KMS-11 (cell line): ENCODE data around the gene CDK6.
A peak's percentile ranks its signal among the peaks of the same experiment; 100 is the strongest.

Experiments
- H2AFZ ChIP-seq: fragments of 200-600 bp; sonication (generic); 2 replicates; pipeline ENCODE4 v1.6.1; 2016; ENCODE audit warnings: antibody characterized with exemption, mixed run types, low read depth
- H3K27ac ChIP-seq: fragments of 200-600 bp; sonication (generic); 2 replicates; pipeline ENCODE4 v1.6.1; 2016; ENCODE audit warnings: mild to moderate bottlenecking, mixed run types
- H3K27me3 ChIP-seq: fragments of 200-600 bp; sonication (generic); 2 replicates; pipeline ENCODE4 v1.6.1; 2017; ENCODE audit warnings: mild to moderate bottlenecking, low read depth, mixed run types, moderate library complexity; ENCODE audit not compliant: insufficient read depth
- H3K36me3 ChIP-seq: fragments of 200-600 bp; sonication (generic); 2 replicates; pipeline ENCODE4 v1.6.1; 2017; ENCODE audit warnings: mild to moderate bottlenecking, mixed run types; ENCODE audit not compliant: insufficient read depth
- H3K4me1 ChIP-seq: fragments of 200-600 bp; sonication (generic); 2 replicates; pipeline ENCODE4 v1.6.1; 2016; ENCODE audit warnings: mild to moderate bottlenecking, low read depth, mixed run types; ENCODE audit not compliant: poor library complexity, severe bottlenecking
- H3K4me2 ChIP-seq: fragments of 200-600 bp; sonication (generic); 2 replicates; pipeline ENCODE4 v1.7.0; 2016; ENCODE audit warnings: mild to moderate bottlenecking, mixed run types
- H3K4me3 ChIP-seq: fragments of 200-600 bp; sonication (generic); IDR thresholded peaks from 2 replicates; pipeline ENCODE4 v1.6.1; 2017; ENCODE audit warnings: low read depth, low read length, mixed read lengths; ENCODE audit not compliant: insufficient read depth
- H3K79me2 ChIP-seq: fragments of 200-600 bp; sonication (generic); 2 replicates; pipeline ENCODE4 v1.6.1; 2016; ENCODE audit warnings: low read depth, mixed run types; ENCODE audit not compliant: insufficient read depth
- H3K9ac ChIP-seq: fragments of 200-600 bp; sonication (generic); 2 replicates; pipeline ENCODE4 v1.6.1; 2016; ENCODE audit warnings: mild to moderate bottlenecking, mixed run types
- H4K20me1 ChIP-seq: fragments of 200-600 bp; sonication (generic); 2 replicates; pipeline ENCODE4 v1.6.1; 2016; ENCODE audit warnings: mild to moderate bottlenecking, mixed run types; ENCODE audit not compliant: insufficient read depth
- CTCF ChIP-seq: fragments of 200-600 bp; sonication (generic); conservative IDR thresholded peaks from 2 replicates; pipeline ENCODE4 v1.6.1; 2017; ENCODE audit warnings: low read depth, mild to moderate bottlenecking, antibody characterized with exemption, low read length, moderate library complexity, mixed read lengths

Gene CDK6

GRCh38 chr7:92833024-92833765 lies 3.2 kb downstream of the CDK6 start:
- no peaks in the 10 kb centered on the region; the same call in 1 of the 2 replicates for H3K27me3 ChIP-seq
- peak overlapping the region; percentile 96 for H3K9ac ChIP-seq
- H3K27ac ChIP-seq, result peak overlapping the region; percentile 93
- peak overlapping the region; percentile 89 for H3K4me2 ChIP-seq
- H3K4me3 ChIP-seq, result no peak overlapping the region
- H4K20me1 ChIP-seq, result peaks cover 13% of the 10 kb centered on the region; the same call in 1 of the 2 replicates
- peaks cover 85% of the 10 kb centered on the region for H3K79me2 ChIP-seq
- peaks cover 15% of the 10 kb centered on the region; the same call in 1 of the 2 replicates for H3K36me3 ChIP-seq
- H2AFZ ChIP-seq, result 0 out of 2 replicates have a peak overlapping the region, but pooled peaks have one; percentile 13
- peak; percentile 75 for TF ChIP-seq CTCF
- peaks cover 51% of the 10 kb centered on the region for H3K4me1 ChIP-seq

DNA sequence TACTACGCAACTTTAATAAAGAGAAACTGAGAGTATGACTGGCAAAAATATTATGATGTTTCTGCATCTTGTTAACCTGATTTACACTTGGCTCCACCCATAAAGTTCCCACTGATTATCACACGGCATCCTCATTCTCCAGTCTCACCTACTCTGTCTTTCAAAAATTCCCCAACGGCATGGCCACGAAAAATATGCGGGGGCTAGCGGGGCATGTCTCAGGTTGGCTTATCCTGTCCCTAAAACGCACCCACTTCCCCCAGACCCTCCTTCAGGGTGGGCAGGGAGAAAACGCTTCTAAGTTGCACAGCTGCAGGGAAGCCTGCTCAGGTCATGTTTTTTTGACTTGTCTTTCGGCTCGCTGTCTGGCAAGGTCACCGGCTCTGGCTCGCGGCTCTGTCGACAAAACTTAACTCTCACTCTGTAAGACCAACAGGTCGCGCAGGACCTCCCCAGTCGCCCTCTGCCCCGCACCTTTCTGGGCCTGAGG lies 3.8 kb downstream of the CDK6 start:
- Histone ChIP-seq H3K27ac (peak overlapping the region; percentile 93), H3K36me3 (peaks cover 16% of the 10 kb centered on the region; the same call in 1 of the 2 replicates), H3K4me3 (no peak overlapping the region), H3K27me3 (no peaks in the 10 kb centered on the region), H3K79me2 (peaks cover 88% of the 10 kb centered on the region), H3K4me1 (peaks cover 51% of the 10 kb centered on the region), H4K20me1 (peaks cover 20% of the 10 kb centered on the region; the same call in 1 of the 2 replicates), H3K9ac (peak overlapping the region; percentile 96), H2AFZ (no peak overlapping the region), H3K4me2 (peak overlapping the region; percentile 89)
- no peak for TF ChIP-seq CTCF

GRCh38 chr7:92831716-92832533 lies 4.4 kb downstream of the CDK6 start:
- Histone ChIP-seq H2AFZ (no peak overlapping the region), H3K4me1 (peaks cover 51% of the 10 kb centered on the region), H4K20me1 (peaks cover 26% of the 10 kb centered on the region; the same call in 1 of the 2 replicates), H3K27me3 (no peaks in the 10 kb centered on the region), H3K27ac (peak overlapping the region; percentile 93), H3K4me3 (no peak overlapping the region), H3K79me2 (peaks cover 92% of the 10 kb centered on the region), H3K4me2 (peak overlapping the region; percentile 89), H3K9ac (peak overlapping the region; percentile 96), H3K36me3 (peaks cover 16% of the 10 kb centered on the region; the same call in 1 of the 2 replicates)
- no peak for TF ChIP-seq CTCF

- Histone ChIP-seq H4K20me1 (peaks cover 28% of the 10 kb centered on the region; the same call in 1 of the 2 replicates), H2AFZ (no peak overlapping the region), H3K9ac (no peak overlapping the region; the same call in 1 of the 2 replicates), H3K4me1 (peaks cover 64% of the 10 kb centered on the region), H3K27ac (peak overlapping the region; percentile 93; the same call in 1 of the 2 replicates), H3K4me3 (no peak overlapping the region), H3K79me2 (peaks cover 100% of the 10 kb centered on the region), H3K36me3 (peaks cover 20% of the 10 kb centered on the region; the same call in 1 of the 2 replicates), H3K27me3 (no peaks in the 10 kb centered on the region), H3K4me2 (peak overlapping the region; percentile 89)
- no peak for TF ChIP-seq CTCF
Measured at GRCh38 chr7:92830532-92831110, 5.8 kb downstream of the CDK6 start.
